Stomach (tissue), 9 donors: Measurements from ENCODE around the gene S100A9. TPM values are rescaled to one million over a fixed set of nuclear protein-coding genes. Genes with fewer than 3 reads are reported as not detected.

ENCODE experiments used
- DNase-seq, 2 donors: peaks; one replicate each; pipeline versions ENCODE4 v3.0.0 to v3.0.0-alpha.2; 2013 to 2019
- H3K27ac ChIP-seq, 5 donors: fragments of 200-600 bp in 4 of 5; sonication (generic) in 4 of 5; one replicate each; pipeline ENCODE4 v1.5.1; 2013 to 2019; ENCODE audit warnings: mild to moderate bottlenecking in 1 of 5, moderate library complexity in 1 of 5
- H3K27me3 ChIP-seq, 3 donors: fragments of 200-600 bp; sonication (generic); one replicate each; pipeline ENCODE4 v1.5.1; 2017 to 2019; ENCODE audit warnings: mixed run types in 1 of 3
- H3K36me3 ChIP-seq, 4 donors: fragments of 200-600 bp; sonication (generic); 1 replicate in 3 of 4; 2 replicates in 1 of 4; pipeline ENCODE4 v1.5.1; 2016 to 2019
- H3K4me1 ChIP-seq, 4 donors: fragments of 200-600 bp; sonication (generic); one replicate each; pipeline ENCODE4 v1.5.1; 2016 to 2019
- H3K4me3 ChIP-seq, 4 donors: fragments of 200-600 bp; sonication (generic) in 3 of 4; one replicate each; pipeline ENCODE4 v1.5.1; 2016 to 2019; ENCODE audit warnings: mild to moderate bottlenecking in 1 of 4
- H3K9me3 ChIP-seq, 4 donors: fragments of 200-600 bp; sonication (generic); one replicate each; pipeline ENCODE4 v1.5.1; 2016 to 2019
- CTCF ChIP-seq, 7 experiments: fragments of 450-650 bp in 4 of 7; fragments of 200-600 bp in 3 of 7; sonication (generic) in 3 of 7; IDR thresholded peaks; one replicate each; pipeline ENCODE4 v1.5.1; 2016 to 2019; ENCODE audit warnings: antibody characterized with exemption in 7 of 7, control low read depth in 2 of 7, mild to moderate bottlenecking in 1 of 7
- EP300 ChIP-seq: sonication (generic); formaldehyde crosslinking; IDR thresholded peaks from one replicate; pipeline ENCODE4 v1.6.1; 2017; ENCODE audit warnings: antibody characterized with exemption
- POLR2A ChIP-seq, 4 donors: fragments of 450-650 bp; IDR thresholded peaks; one replicate each; pipeline ENCODE4 v1.6.1; 2016; ENCODE audit warnings: antibody characterized with exemption in 4 of 4, control low read depth in 2 of 4, mild to moderate bottlenecking in 1 of 4, moderate library complexity in 1 of 4
- POLR2AphosphoS5 ChIP-seq, 3 donors: sonication (generic); formaldehyde crosslinking; IDR thresholded peaks; one replicate each; pipeline ENCODE4 v1.6.1; 2016; ENCODE audit warnings: antibody characterized with exemption in 3 of 3
- WGBS, 5 donors: extraction: QIAGEN DNeasy Blood & Tissue Kit in 3 of 5; methylation state at CpG; one replicate each; pipeline versions ENCODE4 v1.1.5 to v1.1.7; 2013 to 2018; 5-methylcytosine and 5-hydroxymethylcytosine counted together
- intact Hi-C: fragments of 100-400 bp; cut with DNase I; formaldehyde crosslinking; loops from one replicate; pipeline ENCODE4 v1.15.1; 2023; ENCODE audit warnings: low total_unique reads
- polyA plus RNA-seq, 3 donors: library from polyadenylated mRNA; stranded (reverse); fragments of 200-250 nt; gene quantifications; one replicate each; pipeline ENCODE4 v1.2.3, GENCODE V29; 2013
- total RNA-seq, 5 donors: library from RNA; depleted of rRNA; stranded (reverse); fragments of >200 nt; gene quantifications; one replicate each; pipeline versions ENCODE4 v1.1.0 to v1.2.3, GENCODE V29; 2014 to 2016
- donor health status: healthy with polysubstance abuse.
- donor health status: Bipolar disorder and iron deficiency.
- donor health status: healthy.

The S100A9 gene
- total and polyA plus RNA-seq, 8 donors, result 17.4 to 9,878 (median 276) TPM; not detected in 1

- Histone ChIP-seq H3K4me1 (no peaks in the 10 kb centered on the region), H3K4me3 (no peak overlapping the region), H3K27ac (peak overlapping the region in 1 of 5 donors; percentile 13), H3K27me3 (peaks cover 0 to 64% (median 20%) of the 10 kb centered on the region in 3 donors), H3K9me3 (no peaks in the 10 kb centered on the region), H3K36me3 (no peaks in the 10 kb centered on the region)
- DNase-seq, result no peak
- TF ChIP-seq POLR2AphosphoS5 (IDR thresholded peaks at IDR 0.05) (no peak), POLR2A (IDR thresholded peaks at IDR 0.05) (no peak), CTCF (IDR thresholded peaks at IDR 0.05) (no peak), EP300 (no peak)
- intact Hi-C loops, result no loop called here
- WGBS, 5 donors, result 51 to 58% (median 57%) methylated on average over 3 of the region's 3 CpGs
Observed at GRCh38 chr1:153392258-153392657, 34.6 kb downstream of the S100A9 start.

GRCh38 chr1:153392822-153393221 lies 35.2 kb downstream of the S100A9 start:
- 83 to 88% (median 84%) methylated on average over 3 of the region's 3 CpGs for WGBS, 5 donors
- Histone ChIP-seq H3K27ac (peak overlapping the region in 1 of 5 donors; percentile 43), H3K4me3 (no peak overlapping the region), H3K36me3 (no peaks in the 10 kb centered on the region), H3K9me3 (no peaks in the 10 kb centered on the region), H3K27me3 (peaks cover 0 to 69% (median 20%) of the 10 kb centered on the region in 3 donors), H3K4me1 (no peaks in the 10 kb centered on the region)
- no peak for TF ChIP-seq CTCF (IDR thresholded peaks at IDR 0.05)
- TF ChIP-seq POLR2AphosphoS5 (IDR thresholded peaks at IDR 0.05), result no peak
- intact Hi-C loops, result no loop called here
- DNase-seq, result no peak

- Histone ChIP-seq H3K4me1 (no peaks in the 10 kb centered on the region), H3K27me3 (peaks cover 0 to 80% (median 20%) of the 10 kb centered on the region in 3 donors), H3K4me3 (no peak overlapping the region), H3K27ac (peak overlapping the region in 2 of 5 donors; percentile 0 to 43), H3K36me3 (no peaks in the 10 kb centered on the region), H3K9me3 (no peaks in the 10 kb centered on the region)
- intact Hi-C loops, result no loop called here
- TF ChIP-seq POLR2A (IDR thresholded peaks at IDR 0.05), result no peak
- no peak for TF ChIP-seq EP300
- TF ChIP-seq POLR2AphosphoS5 (IDR thresholded peaks at IDR 0.05), result no peak
- TF ChIP-seq CTCF (IDR thresholded peaks at IDR 0.05), result no peak
- WGBS, 5 donors, result 59 to 83% (median 72%) methylated on average over 6 of the region's 6 CpGs
- no peak for DNase-seq
Observed at GRCh38 chr1:153393926-153394325, 36.3 kb downstream of the S100A9 start.

- no peaks in the 10 kb centered on the region for H3K4me1 ChIP-seq
- no peak for TF ChIP-seq POLR2A (IDR thresholded peaks at IDR 0.05)
- no peak for TF ChIP-seq CTCF (IDR thresholded peaks at IDR 0.05)
- TF ChIP-seq POLR2AphosphoS5 (IDR thresholded peaks at IDR 0.05), result no peak
- TF ChIP-seq EP300, result no peak
- DNase-seq, result no peak
- H3K9me3 ChIP-seq, result no peaks in the 10 kb centered on the region
- H3K27me3 ChIP-seq, result peaks cover 0 to 85% (median 20%) of the 10 kb centered on the region in 3 donors
- H3K4me3 ChIP-seq, result no peak overlapping the region
- no peaks in the 10 kb centered on the region for H3K36me3 ChIP-seq
- peak overlapping the region in 1 of 5 donors; percentile 0 for H3K27ac ChIP-seq
- 68 to 80% (median 72%) methylated on average over 5 of the region's 5 CpGs for WGBS, 5 donors
- intact Hi-C loops, result no loop called here
Observed at GRCh38 chr1:153394391-153394790, 36.7 kb downstream of the S100A9 start.
